ENCODE measurements around the gene DCANP1. TPM values are rescaled to one million over a fixed set of nuclear protein-coding genes. Genes with fewer than 3 reads are reported as not detected.
A peak's percentile ranks its signal among the peaks of the same experiment; 100 is the strongest.

The DCANP1 gene
- total RNA-seq, 1 experiment from 2014 or later = not detected

DNA sequence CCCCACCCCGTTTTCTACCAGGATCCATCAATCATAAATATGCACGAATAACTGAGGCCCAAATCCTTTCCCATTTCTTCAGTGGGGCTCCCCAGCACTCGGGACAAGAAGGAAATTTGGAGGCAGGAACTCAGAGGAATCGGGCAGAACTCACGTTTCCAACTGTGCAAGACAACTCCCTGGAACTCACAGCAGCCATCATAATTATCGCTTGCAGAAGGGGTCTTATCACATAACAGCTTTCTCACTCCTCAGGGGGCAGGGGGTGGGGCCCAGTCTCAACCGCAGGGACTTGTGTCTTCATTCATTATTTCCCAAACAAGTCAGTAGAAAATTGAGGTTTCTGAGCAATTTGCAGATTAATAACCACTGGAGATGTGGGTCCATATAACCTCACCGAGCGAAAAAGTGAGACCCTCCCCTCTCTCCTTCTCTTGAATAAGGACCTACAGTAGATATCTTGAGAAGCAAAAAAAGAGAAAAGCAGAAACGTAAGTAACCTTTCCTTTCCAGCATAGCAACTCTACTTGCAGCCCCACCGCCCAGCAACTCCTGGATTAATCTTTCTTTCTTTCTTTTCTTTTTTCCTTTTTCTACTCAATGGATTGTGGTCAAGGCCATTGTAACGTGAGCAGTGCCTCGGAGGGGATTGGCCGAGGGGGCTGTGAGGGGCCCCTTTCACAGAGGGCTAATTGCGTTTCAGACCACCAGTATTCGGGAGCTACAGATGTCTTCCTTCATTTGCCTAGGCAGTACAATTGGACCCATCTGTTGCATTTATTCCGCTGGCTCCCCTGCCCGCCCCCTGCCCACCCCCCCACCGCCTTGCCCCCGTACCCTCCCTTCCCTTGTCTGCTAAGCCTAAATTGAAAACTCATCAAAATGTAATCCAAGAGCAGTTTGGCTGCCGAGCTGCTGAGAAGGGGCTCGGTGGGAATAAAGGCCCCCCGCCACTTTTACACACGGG lies 29.8 kb upstream of the DCANP1 start:
- ATAC-seq (no peak), DNase-seq (ENCODE audit: low spot score) (no peak)
- Mint-ChIP-seq H3K9me3 (no peaks in the 10 kb centered on the region), H3K27ac (no peak overlapping the region), H3K4me1 (peaks cover 28% of the 10 kb centered on the region), H3K4me3 (no peak overlapping the region), H3K27me3 (ENCODE audit: low read depth) (peaks cover 70% of the 10 kb centered on the region), H3K36me3 (no peaks in the 10 kb centered on the region)
- TF ChIP-seq ATF2 (CRISPR knock-in tag; IDR thresholded peaks at IDR 0.05; ENCODE audit: borderline replicate concordance, low read depth) (no peak), ZBTB43 (CRISPR knock-in tag; IDR thresholded peaks at IDR 0.05) (no peak)
- CTCF ChIA-PET = interaction anchor here (0.9 to 4.2 kb wide), 7 partner anchors 11 to 89 kb away, joined by 3 to 47 read pairs (median 6); partner anchors contain the start of gene NEUROG1
- POLR2A ChIA-PET = no interaction called here

DNA sequence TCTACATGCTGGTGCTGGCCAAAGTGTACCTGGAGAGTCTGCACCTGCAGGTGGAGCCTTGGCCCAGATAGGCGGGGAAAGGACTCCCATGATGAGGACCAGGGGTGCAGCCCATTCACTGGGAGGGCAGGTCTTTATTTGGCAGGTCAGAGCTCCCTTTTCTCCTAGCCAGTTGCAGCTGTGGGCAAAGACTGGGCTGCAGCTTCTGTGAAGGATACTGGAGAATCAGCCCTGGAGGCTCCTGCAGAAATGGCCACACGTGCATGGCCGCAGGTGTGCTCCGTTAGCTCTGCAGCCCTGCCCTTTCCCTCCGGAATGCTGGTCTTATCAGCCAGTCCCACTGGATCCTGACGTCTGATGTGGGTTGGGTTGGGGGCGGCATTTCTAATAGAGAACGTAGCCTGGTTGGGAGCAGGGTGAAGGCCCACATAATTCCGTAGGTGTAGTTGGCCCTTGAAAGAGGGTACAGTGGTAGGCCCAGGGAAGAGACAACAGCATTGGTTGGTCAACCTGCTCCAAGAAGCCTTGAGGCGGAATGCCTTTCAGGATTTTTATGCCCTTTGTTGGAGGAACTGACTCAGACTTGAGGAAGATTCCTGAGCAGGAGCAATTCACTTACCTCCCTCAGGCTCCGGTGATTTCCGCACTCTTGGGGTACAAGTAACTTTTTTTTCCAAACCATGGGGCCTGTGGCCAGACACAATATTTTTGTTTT lies 27.0 kb upstream of the DCANP1 start:
- ATAC-seq (no peak; the same call in 1 of the 2 replicates), DNase-seq (ENCODE audit: low spot score) (peak; percentile 10)
- POLR2A ChIA-PET = no interaction called here
- H3K4me3 Mint-ChIP-seq = no peak overlapping the region
- no peaks in the 10 kb centered on the region for H3K36me3 Mint-ChIP-seq
- H3K27ac Mint-ChIP-seq = no peak overlapping the region
- TF ChIP-seq PRDM15 (CRISPR knock-in tag; IDR thresholded peaks at IDR 0.05) (no peak), ZNF232 (CRISPR knock-in tag; IDR thresholded peaks at IDR 0.05) (no peak), HMGA2 (CRISPR knock-in tag; IDR thresholded peaks at IDR 0.05) (no peak), EMX1 (CRISPR knock-in tag; IDR thresholded peaks at IDR 0.05) (no peak), ZNF423 (CRISPR knock-in tag; IDR thresholded peaks at IDR 0.05) (no peak), FOXJ3 (CRISPR knock-in tag; IDR thresholded peaks at IDR 0.05; ENCODE audit: borderline replicate concordance) (no peak), ZNF671 (CRISPR knock-in tag; IDR thresholded peaks at IDR 0.05) (no peak), NR2C2 (CRISPR knock-in tag; IDR thresholded peaks at IDR 0.05) (no peak)
- TF ChIP-seq, protein P1, sequence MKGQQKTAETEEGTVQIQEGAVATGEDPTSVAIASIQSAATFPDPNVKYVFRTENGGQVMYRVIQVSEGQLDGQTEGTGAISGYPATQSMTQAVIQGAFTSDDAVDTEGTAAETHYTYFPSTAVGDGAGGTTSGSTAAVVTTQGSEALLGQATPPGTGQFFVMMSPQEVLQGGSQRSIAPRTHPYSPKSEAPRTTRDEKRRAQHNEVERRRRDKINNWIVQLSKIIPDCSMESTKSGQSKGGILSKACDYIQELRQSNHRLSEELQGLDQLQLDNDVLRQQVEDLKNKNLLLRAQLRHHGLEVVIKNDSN (CRISPR knock-in tag; IDR thresholded peaks at IDR 0.05) = no peak
- CTCF ChIA-PET = interaction anchor here (0.6 to 1.5 kb wide), 8 partner anchors 8 to 256 kb away, joined by 3 to 5 read pairs (median 4); no protein-coding TSS in a partner anchor
- H3K27me3 Mint-ChIP-seq (ENCODE audit: low read depth) = peaks cover 78% of the 10 kb centered on the region
- H3K9me3 Mint-ChIP-seq = no peaks in the 10 kb centered on the region
- peaks cover 22% of the 10 kb centered on the region for H3K4me1 Mint-ChIP-seq

DNA sequence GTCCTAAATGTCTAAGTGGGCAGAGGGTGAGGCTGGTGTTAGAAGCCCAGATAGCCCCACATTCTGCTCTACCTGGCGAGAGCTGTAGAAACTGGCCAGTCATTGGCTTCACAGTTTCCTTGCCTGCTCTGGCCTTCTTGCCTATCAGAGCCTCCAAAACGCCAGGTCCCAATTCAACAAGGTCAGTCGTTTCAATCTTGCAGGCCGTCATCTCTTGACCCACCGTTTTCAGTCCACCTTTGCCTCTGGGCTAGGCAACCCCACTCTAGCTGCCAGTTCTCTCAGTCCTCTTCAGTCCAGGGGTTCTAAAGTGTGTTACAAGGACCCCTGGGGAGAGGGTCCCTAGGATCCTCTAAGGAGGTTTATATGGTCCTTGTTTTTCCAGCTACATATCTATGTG lies 25.0 kb upstream of the DCANP1 start:
- H3K4me3 Mint-ChIP-seq = no peak overlapping the region
- H3K4me1 Mint-ChIP-seq = peaks cover 19% of the 10 kb centered on the region
- H3K27ac Mint-ChIP-seq = no peak overlapping the region
- peaks cover 88% of the 10 kb centered on the region for H3K27me3 Mint-ChIP-seq (ENCODE audit: low read depth)
- DNase-seq (ENCODE audit: low spot score) = peak; percentile 2
- no peaks in the 10 kb centered on the region for H3K36me3 Mint-ChIP-seq
- ATAC-seq = no peak
- no peaks in the 10 kb centered on the region for H3K9me3 Mint-ChIP-seq
- CTCF ChIA-PET = no interaction called here
- POLR2A ChIA-PET = no interaction called here
- TF ChIP-seq, protein P2, sequence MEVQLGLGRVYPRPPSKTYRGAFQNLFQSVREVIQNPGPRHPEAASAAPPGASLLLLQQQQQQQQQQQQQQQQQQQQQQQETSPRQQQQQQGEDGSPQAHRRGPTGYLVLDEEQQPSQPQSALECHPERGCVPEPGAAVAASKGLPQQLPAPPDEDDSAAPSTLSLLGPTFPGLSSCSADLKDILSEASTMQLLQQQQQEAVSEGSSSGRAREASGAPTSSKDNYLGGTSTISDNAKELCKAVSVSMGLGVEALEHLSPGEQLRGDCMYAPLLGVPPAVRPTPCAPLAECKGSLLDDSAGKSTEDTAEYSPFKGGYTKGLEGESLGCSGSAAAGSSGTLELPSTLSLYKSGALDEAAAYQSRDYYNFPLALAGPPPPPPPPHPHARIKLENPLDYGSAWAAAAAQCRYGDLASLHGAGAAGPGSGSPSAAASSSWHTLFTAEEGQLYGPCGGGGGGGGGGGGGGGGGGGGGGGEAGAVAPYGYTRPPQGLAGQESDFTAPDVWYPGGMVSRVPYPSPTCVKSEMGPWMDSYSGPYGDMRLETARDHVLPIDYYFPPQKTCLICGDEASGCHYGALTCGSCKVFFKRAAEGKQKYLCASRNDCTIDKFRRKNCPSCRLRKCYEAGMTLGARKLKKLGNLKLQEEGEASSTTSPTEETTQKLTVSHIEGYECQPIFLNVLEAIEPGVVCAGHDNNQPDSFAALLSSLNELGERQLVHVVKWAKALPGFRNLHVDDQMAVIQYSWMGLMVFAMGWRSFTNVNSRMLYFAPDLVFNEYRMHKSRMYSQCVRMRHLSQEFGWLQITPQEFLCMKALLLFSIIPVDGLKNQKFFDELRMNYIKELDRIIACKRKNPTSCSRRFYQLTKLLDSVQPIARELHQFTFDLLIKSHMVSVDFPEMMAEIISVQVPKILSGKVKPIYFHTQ (CRISPR knock-in tag; IDR thresholded peaks at IDR 0.05) = no peak
- TF ChIP-seq STAT6 (CRISPR knock-in tag; conservative IDR thresholded peaks at IDR 0.05; ENCODE audit: low read depth) (no peak), HMGA2 (CRISPR knock-in tag; IDR thresholded peaks at IDR 0.05) (no peak), NR1H2 (CRISPR knock-in tag; IDR thresholded peaks at IDR 0.05) (no peak)

Data from WTC11 (cell line).